PC-3 (cell line): ENCODE results near the gene ZNF148.

Source experiments
- EZH2 ChIP-seq: fragments of 300-600 bp; sonication (generic); IDR thresholded peaks from one replicate; pipeline ENCODE4 v1.6.1; 2017; ENCODE audit warnings: antibody characterized with exemption, mild to moderate bottlenecking, low read length; ENCODE audit not compliant: unreplicated experiment
- EZH2phosphoT487 ChIP-seq: fragments of 300-600 bp; sonication (generic); IDR thresholded peaks from 2 replicates; pipeline ENCODE4 v1.6.1; 2018; ENCODE audit warnings: mild to moderate bottlenecking, antibody characterized with exemption, low read length, borderline replicate concordance
- TF ChIP-seq, protein P1 (sequence below): fragments of 300-600 bp; sonication (generic); conservative IDR thresholded peaks from 2 replicates; pipeline ENCODE4 v1.5.1; 2017; ENCODE audit warnings: antibody characterized with exemption, low read depth, mild to moderate bottlenecking, low read length

DNA sequence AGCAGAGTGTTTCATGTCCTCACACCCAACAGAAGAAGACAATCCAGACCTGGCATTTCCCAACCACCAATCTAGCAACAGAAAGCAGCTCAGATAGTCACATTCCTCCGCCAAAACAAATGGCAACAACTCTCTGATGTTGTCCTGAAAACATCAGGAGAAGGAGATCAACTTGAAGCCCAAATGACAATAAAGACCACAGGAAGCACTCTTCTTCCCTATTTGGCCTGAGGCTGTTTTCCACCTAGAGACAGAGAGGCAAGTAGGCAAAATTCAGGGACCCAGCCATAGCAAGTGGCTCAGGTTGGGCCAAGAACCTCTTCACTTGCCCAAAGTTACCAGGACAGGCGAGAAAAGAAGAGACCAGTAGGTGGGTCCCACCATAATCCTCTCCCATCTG is 35.0 kb downstream of the ZNF148 start:
- TF ChIP-seq, protein P1, sequence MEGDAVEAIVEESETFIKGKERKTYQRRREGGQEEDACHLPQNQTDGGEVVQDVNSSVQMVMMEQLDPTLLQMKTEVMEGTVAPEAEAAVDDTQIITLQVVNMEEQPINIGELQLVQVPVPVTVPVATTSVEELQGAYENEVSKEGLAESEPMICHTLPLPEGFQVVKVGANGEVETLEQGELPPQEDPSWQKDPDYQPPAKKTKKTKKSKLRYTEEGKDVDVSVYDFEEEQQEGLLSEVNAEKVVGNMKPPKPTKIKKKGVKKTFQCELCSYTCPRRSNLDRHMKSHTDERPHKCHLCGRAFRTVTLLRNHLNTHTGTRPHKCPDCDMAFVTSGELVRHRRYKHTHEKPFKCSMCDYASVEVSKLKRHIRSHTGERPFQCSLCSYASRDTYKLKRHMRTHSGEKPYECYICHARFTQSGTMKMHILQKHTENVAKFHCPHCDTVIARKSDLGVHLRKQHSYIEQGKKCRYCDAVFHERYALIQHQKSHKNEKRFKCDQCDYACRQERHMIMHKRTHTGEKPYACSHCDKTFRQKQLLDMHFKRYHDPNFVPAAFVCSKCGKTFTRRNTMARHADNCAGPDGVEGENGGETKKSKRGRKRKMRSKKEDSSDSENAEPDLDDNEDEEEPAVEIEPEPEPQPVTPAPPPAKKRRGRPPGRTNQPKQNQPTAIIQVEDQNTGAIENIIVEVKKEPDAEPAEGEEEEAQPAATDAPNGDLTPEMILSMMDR = no peak
- TF ChIP-seq EZH2 = no peak
- TF ChIP-seq EZH2phosphoT487 = no peak
